Measurements from ENCODE around the gene ERG.

Gene ERG

GRCh38 chr21:38417726-38418125 is 80.6 kb downstream of the ERG start:
- FAIRE-seq (no peak), DNase-seq (ENCODE audit: insufficient read length, low spot score) (no peak)
- TF ChIP-seq CTCF (IDR thresholded peaks at IDR 0.05; ENCODE audit: insufficient read depth, missing control alignments): no peak

GRCh38 chr21:38416791-38417190 is 81.5 kb downstream of the ERG start:
- DNase-seq (ENCODE audit: insufficient read length, low spot score) (no peak), FAIRE-seq (no peak)
- TF ChIP-seq CTCF (IDR thresholded peaks at IDR 0.05; ENCODE audit: insufficient read depth, missing control alignments): no peak

- DNase-seq (ENCODE audit: insufficient read length, low spot score): no peak
- TF ChIP-seq CTCF (IDR thresholded peaks at IDR 0.05; ENCODE audit: insufficient read depth, missing control alignments): no peak
- no peak for FAIRE-seq
Measured at GRCh38 chr21:38413958-38414548, 84.2 kb downstream of the ERG start.

- TF ChIP-seq CTCF (IDR thresholded peaks at IDR 0.05; ENCODE audit: insufficient read depth, missing control alignments): no peak
- FAIRE-seq (no peak), DNase-seq (ENCODE audit: insufficient read length, low spot score) (no peak)
Measured at GRCh38 chr21:38410466-38410865, 87.8 kb downstream of the ERG start.

- FAIRE-seq (no peak), DNase-seq (ENCODE audit: insufficient read length, low spot score) (no peak)
- no peak for TF ChIP-seq CTCF (IDR thresholded peaks at IDR 0.05; ENCODE audit: insufficient read depth, missing control alignments)
Measured at GRCh38 chr21:38409907-38410306, 88.4 kb downstream of the ERG start.

GRCh38 chr21:38404177-38404576 is 94.1 kb downstream of the ERG start:
- FAIRE-seq (no peak), DNase-seq (ENCODE audit: insufficient read length, low spot score) (no peak)
- no peak for TF ChIP-seq CTCF (IDR thresholded peaks at IDR 0.05; ENCODE audit: insufficient read depth, missing control alignments)

- FAIRE-seq (no peak), DNase-seq (ENCODE audit: insufficient read length, low spot score) (no peak)
- no peak for TF ChIP-seq CTCF (IDR thresholded peaks at IDR 0.05; ENCODE audit: insufficient read depth, missing control alignments)
Measured at GRCh38 chr21:38402795-38403194, 95.5 kb downstream of the ERG start.

Data from D721Med (cell line).